GM12801 (cell line): ENCODE measurements around the gene STAT3.

Experiments
- CTCF ChIP-seq: IDR thresholded peaks from one replicate; pipeline ENCODE4 v1.5.1; 2011; ENCODE audit warnings: control low read depth; ENCODE audit not compliant: insufficient read length; ENCODE audit errors: extremely low read depth

STAT3 gene

DNA sequence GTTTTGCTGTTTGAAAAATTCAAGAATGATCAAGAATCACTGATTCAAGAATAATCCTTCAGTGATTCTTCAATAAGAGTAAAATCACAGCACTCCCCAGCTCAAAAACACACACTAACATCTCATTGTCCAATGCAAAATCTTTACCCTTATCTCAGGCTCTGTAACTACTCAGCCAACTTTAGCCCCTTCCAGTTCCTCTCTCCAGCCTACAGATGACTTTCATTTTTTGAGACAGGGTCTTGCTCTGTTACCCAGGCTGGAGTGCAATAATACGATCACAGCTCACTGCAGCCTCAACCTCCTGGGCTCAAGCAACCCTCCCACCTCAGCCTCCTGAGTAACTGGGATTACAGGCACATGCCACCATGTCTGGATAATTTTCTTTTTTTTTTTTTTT is 25.0 kb downstream of the STAT3 start:
- no peak for TF ChIP-seq CTCF

- TF ChIP-seq CTCF, result no peak
Observed at GRCh38 chr17:42362245-42362961, 25.8 kb downstream of the STAT3 start.

- no peak for TF ChIP-seq CTCF
Observed at GRCh38 chr17:42361781-42362186, 26.5 kb downstream of the STAT3 start.

- no peak for TF ChIP-seq CTCF
Observed at GRCh38 chr17:42359133-42359532, 29.1 kb downstream of the STAT3 start.

DNA sequence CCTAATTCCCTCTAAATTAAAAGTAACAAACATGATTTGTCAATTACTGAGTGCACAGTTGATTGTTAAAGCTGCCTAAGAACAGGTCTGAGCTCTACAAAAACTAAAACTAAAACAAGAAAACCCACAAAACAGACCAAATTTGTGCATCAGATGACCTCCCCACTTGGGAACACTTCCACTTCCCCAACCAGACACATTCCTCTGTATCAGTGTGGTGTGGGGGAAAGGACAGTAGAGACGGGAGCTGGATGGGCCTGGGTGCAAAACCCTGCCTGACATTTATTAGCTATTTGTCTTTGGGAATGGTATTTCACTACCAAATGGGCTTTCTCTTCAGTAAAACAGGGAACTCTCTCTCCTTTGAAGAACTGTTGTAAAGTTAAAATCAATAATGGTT is 29.8 kb downstream of the STAT3 start:
- TF ChIP-seq CTCF, result no peak

GRCh38 chr17:42354956-42355843 is 33.0 kb downstream of the STAT3 start:
- no peak for TF ChIP-seq CTCF

- no peak for TF ChIP-seq CTCF
Observed at GRCh38 chr17:42348104-42348503, 40.1 kb downstream of the STAT3 start.
